NCI-H82 treated with DMSO at 0.1 percent for 48 hours (cell line): ENCODE data around the gene ACADVL.

Experiments used
- DNase-seq: peaks from one replicate; lab custom pipeline; 2025; ENCODE audit not compliant: unreplicated experiment; lab: John Stamatoyannopoulos, UW

The ACADVL gene

GRCh38 chr17:7216242-7217112 is 3.3 kb upstream of the ACADVL start:
- no peak for DNase-seq

- DNase-seq, result peak; percentile 51
Observed at GRCh38 chr17:7217113-7217987, 2.4 kb upstream of the ACADVL start.

GRCh38 chr17:7218166-7218565 is 1.6 kb upstream of the ACADVL start:
- no peak for DNase-seq

- peak; percentile 90 for DNase-seq
Observed at GRCh38 chr17:7218758-7219157, 980 bp upstream of the ACADVL start.

GRCh38 chr17:7219229-7219811 is 418 bp upstream of the ACADVL start:
- DNase-seq, result no peak

- DNase-seq, result no peak
Observed at GRCh38 chr17:7220593-7221277, 997 bp downstream of the ACADVL start.

GRCh38 chr17:7221278-7222092 is 1.7 kb downstream of the ACADVL start:
- DNase-seq, result no peak

GRCh38 chr17:7222093-7222971 is 2.6 kb downstream of the ACADVL start:
- no peak for DNase-seq

GRCh38 chr17:7222972-7223292 is 3.2 kb downstream of the ACADVL start:
- no peak for DNase-seq

GRCh38 chr17:7223375-7223774 is 3.6 kb downstream of the ACADVL start:
- no peak for DNase-seq

- DNase-seq, result no peak
Observed at GRCh38 chr17:7224110-7224509, 4.4 kb downstream of the ACADVL start.

GRCh38 chr17:7224661-7225111 is 4.9 kb downstream of the ACADVL start:
- no peak for DNase-seq

- DNase-seq, result no peak
Observed at GRCh38 chr17:7225711-7226331, 6.1 kb downstream of the ACADVL start.

- no peak for DNase-seq
Observed at GRCh38 chr17:7226721-7227710, 7.3 kb downstream of the ACADVL start.

GRCh38 chr17:7228920-7229319 is 9.2 kb downstream of the ACADVL start:
- DNase-seq, result no peak

- no peak for DNase-seq
Observed at GRCh38 chr17:7229504-7229903, 9.8 kb downstream of the ACADVL start.

GRCh38 chr17:7232114-7232513 is 12.4 kb downstream of the ACADVL start:
- DNase-seq, result no peak

- DNase-seq, result peak; percentile 72
Observed at GRCh38 chr17:7233701-7234082, 14.0 kb downstream of the ACADVL start.
